ENCODE results near the gene LRRC52.

DNA sequence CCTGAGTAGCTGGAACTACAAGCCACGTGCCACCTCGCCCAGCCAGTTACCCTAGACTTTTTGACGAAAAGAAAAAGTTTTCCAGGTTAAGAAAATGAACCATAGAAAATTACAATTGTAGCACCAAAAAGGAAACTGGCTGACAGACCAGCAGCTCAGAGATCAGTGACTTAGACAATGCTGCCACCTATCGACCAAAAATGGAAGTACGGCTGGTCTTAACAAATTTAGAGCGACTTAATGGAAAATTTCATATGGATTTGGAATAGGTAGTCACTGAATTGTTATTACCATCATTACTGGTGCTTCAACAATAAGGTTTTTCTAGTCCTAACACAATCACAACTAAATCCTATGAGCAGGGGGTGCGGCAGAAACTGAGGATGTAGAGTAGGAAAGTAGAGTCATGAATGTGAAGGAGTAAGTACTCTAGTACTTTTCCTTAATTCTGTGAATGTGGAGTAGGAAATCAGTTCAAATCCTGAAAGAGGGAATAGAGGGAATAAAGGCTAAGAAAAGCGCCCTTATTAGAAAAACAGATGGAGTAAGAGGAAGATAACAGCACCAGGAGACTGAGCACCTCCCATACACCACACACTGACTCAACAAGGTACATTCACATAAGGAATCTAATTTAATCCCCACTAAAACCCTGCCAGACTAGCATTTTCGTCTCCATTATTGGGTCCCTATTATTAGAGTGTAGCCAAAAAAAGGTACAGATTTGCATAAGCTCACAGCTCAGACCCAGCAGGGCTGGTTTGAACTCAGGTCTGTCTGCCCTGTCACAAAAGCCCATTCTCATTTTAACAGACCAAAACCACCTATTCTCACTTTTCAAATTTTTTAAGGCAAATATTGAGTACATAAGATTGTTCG lies 49.4 kb downstream of the LRRC52 start:
- TF ChIP-seq, protein P1, sequence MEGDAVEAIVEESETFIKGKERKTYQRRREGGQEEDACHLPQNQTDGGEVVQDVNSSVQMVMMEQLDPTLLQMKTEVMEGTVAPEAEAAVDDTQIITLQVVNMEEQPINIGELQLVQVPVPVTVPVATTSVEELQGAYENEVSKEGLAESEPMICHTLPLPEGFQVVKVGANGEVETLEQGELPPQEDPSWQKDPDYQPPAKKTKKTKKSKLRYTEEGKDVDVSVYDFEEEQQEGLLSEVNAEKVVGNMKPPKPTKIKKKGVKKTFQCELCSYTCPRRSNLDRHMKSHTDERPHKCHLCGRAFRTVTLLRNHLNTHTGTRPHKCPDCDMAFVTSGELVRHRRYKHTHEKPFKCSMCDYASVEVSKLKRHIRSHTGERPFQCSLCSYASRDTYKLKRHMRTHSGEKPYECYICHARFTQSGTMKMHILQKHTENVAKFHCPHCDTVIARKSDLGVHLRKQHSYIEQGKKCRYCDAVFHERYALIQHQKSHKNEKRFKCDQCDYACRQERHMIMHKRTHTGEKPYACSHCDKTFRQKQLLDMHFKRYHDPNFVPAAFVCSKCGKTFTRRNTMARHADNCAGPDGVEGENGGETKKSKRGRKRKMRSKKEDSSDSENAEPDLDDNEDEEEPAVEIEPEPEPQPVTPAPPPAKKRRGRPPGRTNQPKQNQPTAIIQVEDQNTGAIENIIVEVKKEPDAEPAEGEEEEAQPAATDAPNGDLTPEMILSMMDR (IDR thresholded peaks at IDR 0.05; ENCODE audit: low read length) = peak; percentile 91
- no peak for TF ChIP-seq EZH2 (IDR thresholded peaks at IDR 0.05; ENCODE audit: borderline replicate concordance, low read length)

Measured in OCI-LY1 (cell line).